Measurements from ENCODE around the gene MOK.
"Not testable (repeated sequence)": the region's sequence is repeated elsewhere in the genome, so short reads cannot be mapped to it uniquely, and the experiment has no call there.

The MOK gene

GRCh38 chr14:102246071-102246470 lies 58.9 kb downstream of the MOK start:
- H3K27me3 ChIP-seq (ENCODE audit: control insufficient read depth, insufficient read depth, low read length): peaks cover 22% of the 10 kb centered on the region
- no peaks in the 10 kb centered on the region for H3K36me3 ChIP-seq (ENCODE audit: control insufficient read depth, insufficient read depth, low read length)
- H3K4me1 ChIP-seq (ENCODE audit: control insufficient read depth, insufficient read depth, low read length): peaks cover 19% of the 10 kb centered on the region
- H3K27ac ChIP-seq (ENCODE audit: low read depth, low read length): no peak overlapping the region
- H3K9me3 ChIP-seq (ENCODE audit: control insufficient read depth, insufficient read depth, low read length): no peaks in the 10 kb centered on the region
- H3K4me3 ChIP-seq (ENCODE audit: low read depth, low read length): no peak overlapping the region
- no peak overlapping the region for H3K9ac ChIP-seq (ENCODE audit: low read depth, low read length)

DNA sequence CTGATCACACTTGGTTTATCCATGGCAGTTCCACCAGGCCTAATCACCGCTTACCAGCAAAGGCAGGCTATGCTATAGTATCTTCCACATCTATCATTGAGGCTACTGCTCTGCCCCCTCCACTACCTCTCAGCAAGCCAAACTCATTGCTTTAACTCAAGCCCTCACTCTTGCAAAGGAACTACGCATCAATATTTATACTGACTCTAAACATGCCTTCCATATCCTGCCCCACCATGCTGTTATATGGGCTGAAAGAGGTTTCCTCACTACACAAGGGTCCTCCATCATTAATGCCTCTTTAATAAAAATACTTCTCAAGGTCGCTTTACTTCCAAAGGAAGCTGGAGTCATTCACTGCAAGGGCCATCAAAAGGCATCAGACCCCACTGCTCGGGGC lies 61.2 kb downstream of the MOK start:
- peaks cover 18% of the 10 kb centered on the region for H3K27me3 ChIP-seq (ENCODE audit: control insufficient read depth, insufficient read depth, low read length)
- H3K36me3 ChIP-seq (ENCODE audit: control insufficient read depth, insufficient read depth, low read length); H3K27ac ChIP-seq (ENCODE audit: low read depth, low read length); H3K9ac ChIP-seq (ENCODE audit: low read depth, low read length); H3K9me3 ChIP-seq (ENCODE audit: control insufficient read depth, insufficient read depth, low read length); H3K4me3 ChIP-seq (ENCODE audit: low read depth, low read length): not testable (repeated sequence)
- peaks cover 17% of the 10 kb centered on the region for H3K4me1 ChIP-seq (ENCODE audit: control insufficient read depth, insufficient read depth, low read length)

DNA sequence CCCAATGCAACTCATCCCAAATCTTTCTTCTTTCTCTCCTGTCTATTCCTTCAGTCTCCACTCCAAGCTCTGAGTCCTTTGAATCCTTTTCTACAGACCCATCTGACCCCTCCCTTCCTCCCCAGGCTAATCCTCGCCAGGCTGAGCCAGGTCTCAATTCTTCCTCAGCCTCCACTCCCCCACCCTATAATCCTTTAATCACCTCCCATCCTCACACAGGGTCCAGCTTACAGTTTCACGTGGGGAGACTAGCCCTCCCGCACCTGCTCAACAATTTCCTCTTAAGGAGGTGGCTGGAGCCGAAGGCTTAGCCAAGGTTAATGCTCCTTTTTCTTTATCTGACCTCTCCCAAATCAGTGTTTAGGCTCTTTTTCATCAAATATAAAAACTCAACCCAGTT lies 63.8 kb downstream of the MOK start:
- no peaks in the 10 kb centered on the region for H3K36me3 ChIP-seq (ENCODE audit: control insufficient read depth, insufficient read depth, low read length)
- H3K9me3 ChIP-seq (ENCODE audit: control insufficient read depth, insufficient read depth, low read length): no peaks in the 10 kb centered on the region
- H3K27ac ChIP-seq (ENCODE audit: low read depth, low read length): no peak overlapping the region
- no peak overlapping the region for H3K9ac ChIP-seq (ENCODE audit: low read depth, low read length)
- peaks cover 3% of the 10 kb centered on the region for H3K27me3 ChIP-seq (ENCODE audit: control insufficient read depth, insufficient read depth, low read length)
- peaks cover 1% of the 10 kb centered on the region; the same call in 1 of the 2 replicates for H3K4me1 ChIP-seq (ENCODE audit: control insufficient read depth, insufficient read depth, low read length)
- no peak overlapping the region for H3K4me3 ChIP-seq (ENCODE audit: low read depth, low read length)

DNA sequence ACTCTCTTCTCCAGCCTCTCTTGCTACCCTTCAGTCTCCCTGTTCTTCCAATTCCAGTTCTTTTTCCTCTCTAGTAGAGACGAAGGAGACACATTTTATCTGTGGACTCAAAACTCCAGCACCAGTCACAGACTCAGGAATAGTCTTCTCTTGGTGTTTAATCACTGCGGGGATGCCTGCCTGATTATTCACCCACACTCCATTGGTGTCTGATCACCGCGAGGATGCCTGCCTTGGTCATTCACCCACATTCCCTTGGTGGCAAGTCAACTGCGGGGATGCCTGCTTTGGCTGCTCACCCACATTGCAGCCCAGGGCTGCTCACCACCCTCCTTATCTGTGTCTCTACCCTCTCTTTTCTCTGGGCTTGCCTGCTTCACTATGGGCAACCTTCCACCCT lies 64.5 kb downstream of the MOK start:
- H3K9ac ChIP-seq (ENCODE audit: low read depth, low read length); H3K4me1 ChIP-seq (ENCODE audit: control insufficient read depth, insufficient read depth, low read length); H3K36me3 ChIP-seq (ENCODE audit: control insufficient read depth, insufficient read depth, low read length); H3K27me3 ChIP-seq (ENCODE audit: control insufficient read depth, insufficient read depth, low read length); H3K4me3 ChIP-seq (ENCODE audit: low read depth, low read length); H3K27ac ChIP-seq (ENCODE audit: low read depth, low read length); H3K9me3 ChIP-seq (ENCODE audit: control insufficient read depth, insufficient read depth, low read length): not testable (repeated sequence)

- no peaks in the 10 kb centered on the region for H3K27me3 ChIP-seq (ENCODE audit: control insufficient read depth, insufficient read depth, low read length)
- H3K9ac ChIP-seq (ENCODE audit: low read depth, low read length): no peak overlapping the region
- no peaks in the 10 kb centered on the region for H3K36me3 ChIP-seq (ENCODE audit: control insufficient read depth, insufficient read depth, low read length)
- no peaks in the 10 kb centered on the region for H3K9me3 ChIP-seq (ENCODE audit: control insufficient read depth, insufficient read depth, low read length)
- no peak overlapping the region for H3K27ac ChIP-seq (ENCODE audit: low read depth, low read length)
- H3K4me3 ChIP-seq (ENCODE audit: low read depth, low read length): no peak overlapping the region
- H3K4me1 ChIP-seq (ENCODE audit: control insufficient read depth, insufficient read depth, low read length): peaks cover 9% of the 10 kb centered on the region; the same call in 1 of the 2 replicates
Observed at GRCh38 chr14:102239231-102239630, 65.7 kb downstream of the MOK start.

DNA sequence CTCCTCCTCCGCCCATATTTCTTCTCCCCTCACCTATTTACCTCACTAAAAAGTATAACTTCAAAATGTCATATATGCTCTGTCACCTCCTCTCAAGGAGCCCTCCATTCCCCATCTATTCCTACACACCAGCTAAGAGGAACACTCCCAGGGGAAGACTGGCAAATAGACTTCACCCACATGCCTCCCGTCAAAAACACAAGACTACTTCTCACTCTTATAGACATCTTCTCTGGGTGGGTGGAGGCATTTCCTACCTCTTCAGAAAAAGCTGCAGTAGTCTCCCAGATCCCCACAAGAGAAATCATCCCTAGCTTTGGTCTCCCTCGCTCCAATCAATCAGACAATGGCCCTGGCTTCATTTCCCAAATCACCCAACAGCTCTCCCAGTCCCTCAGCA lies 66.2 kb downstream of the MOK start:
- H3K36me3 ChIP-seq (ENCODE audit: control insufficient read depth, insufficient read depth, low read length): no peaks in the 10 kb centered on the region
- H3K9ac ChIP-seq (ENCODE audit: low read depth, low read length): no peak overlapping the region
- no peak overlapping the region for H3K4me3 ChIP-seq (ENCODE audit: low read depth, low read length)
- H3K27me3 ChIP-seq (ENCODE audit: control insufficient read depth, insufficient read depth, low read length): no peaks in the 10 kb centered on the region
- H3K4me1 ChIP-seq (ENCODE audit: control insufficient read depth, insufficient read depth, low read length): peaks cover 9% of the 10 kb centered on the region; the same call in 1 of the 2 replicates
- no peak overlapping the region for H3K27ac ChIP-seq (ENCODE audit: low read depth, low read length)
- H3K9me3 ChIP-seq (ENCODE audit: control insufficient read depth, insufficient read depth, low read length): no peaks in the 10 kb centered on the region

GRCh38 chr14:102238131-102238530 lies 66.8 kb downstream of the MOK start:
- Histone ChIP-seq H3K4me3 (ENCODE audit: low read depth, low read length) (no peak overlapping the region), H3K36me3 (ENCODE audit: control insufficient read depth, insufficient read depth, low read length) (no peaks in the 10 kb centered on the region), H3K27me3 (ENCODE audit: control insufficient read depth, insufficient read depth, low read length) (no peaks in the 10 kb centered on the region), H3K27ac (ENCODE audit: low read depth, low read length) (no peak overlapping the region), H3K9ac (ENCODE audit: low read depth, low read length) (no peak overlapping the region), H3K9me3 (ENCODE audit: control insufficient read depth, insufficient read depth, low read length) (no peaks in the 10 kb centered on the region), H3K4me1 (ENCODE audit: control insufficient read depth, insufficient read depth, low read length) (peaks cover 9% of the 10 kb centered on the region; the same call in 1 of the 2 replicates)

- Histone ChIP-seq H3K27me3 (ENCODE audit: control insufficient read depth, insufficient read depth, low read length) (no peaks in the 10 kb centered on the region), H3K9ac (ENCODE audit: low read depth, low read length) (no peak overlapping the region), H3K9me3 (ENCODE audit: control insufficient read depth, insufficient read depth, low read length) (no peaks in the 10 kb centered on the region), H3K27ac (ENCODE audit: low read depth, low read length) (no peak overlapping the region), H3K4me3 (ENCODE audit: low read depth, low read length) (no peak overlapping the region), H3K36me3 (ENCODE audit: control insufficient read depth, insufficient read depth, low read length) (no peaks in the 10 kb centered on the region), H3K4me1 (ENCODE audit: control insufficient read depth, insufficient read depth, low read length) (peaks cover 9% of the 10 kb centered on the region; the same call in 1 of the 2 replicates)
Observed at GRCh38 chr14:102236026-102236425, 68.9 kb downstream of the MOK start.

- H3K36me3 ChIP-seq (ENCODE audit: control insufficient read depth, insufficient read depth, low read length): no peaks in the 10 kb centered on the region
- no peak overlapping the region for H3K4me3 ChIP-seq (ENCODE audit: low read depth, low read length)
- no peak overlapping the region for H3K9ac ChIP-seq (ENCODE audit: low read depth, low read length)
- peaks cover 9% of the 10 kb centered on the region; the same call in 1 of the 2 replicates for H3K4me1 ChIP-seq (ENCODE audit: control insufficient read depth, insufficient read depth, low read length)
- H3K27ac ChIP-seq (ENCODE audit: low read depth, low read length): no peak overlapping the region
- no peaks in the 10 kb centered on the region for H3K27me3 ChIP-seq (ENCODE audit: control insufficient read depth, insufficient read depth, low read length)
- H3K9me3 ChIP-seq (ENCODE audit: control insufficient read depth, insufficient read depth, low read length): no peaks in the 10 kb centered on the region
Observed at GRCh38 chr14:102235275-102235897, 69.6 kb downstream of the MOK start.

GRCh38 chr14:102234331-102235264 lies 70.4 kb downstream of the MOK start:
- Histone ChIP-seq H3K9ac (ENCODE audit: low read depth, low read length) (no peak overlapping the region), H3K27me3 (ENCODE audit: control insufficient read depth, insufficient read depth, low read length) (no peaks in the 10 kb centered on the region), H3K36me3 (ENCODE audit: control insufficient read depth, insufficient read depth, low read length) (no peaks in the 10 kb centered on the region), H3K4me3 (ENCODE audit: low read depth, low read length) (no peak overlapping the region), H3K4me1 (ENCODE audit: control insufficient read depth, insufficient read depth, low read length) (peaks cover 9% of the 10 kb centered on the region; the same call in 1 of the 2 replicates), H3K27ac (ENCODE audit: low read depth, low read length) (no peak overlapping the region), H3K9me3 (ENCODE audit: control insufficient read depth, insufficient read depth, low read length) (no peaks in the 10 kb centered on the region)

GRCh38 chr14:102233081-102233480 lies 71.9 kb downstream of the MOK start:
- H3K36me3 ChIP-seq (ENCODE audit: control insufficient read depth, insufficient read depth, low read length): no peaks in the 10 kb centered on the region
- H3K27ac ChIP-seq (ENCODE audit: low read depth, low read length): no peak overlapping the region
- no peak overlapping the region for H3K4me3 ChIP-seq (ENCODE audit: low read depth, low read length)
- H3K9me3 ChIP-seq (ENCODE audit: control insufficient read depth, insufficient read depth, low read length): no peaks in the 10 kb centered on the region
- H3K9ac ChIP-seq (ENCODE audit: low read depth, low read length): no peak overlapping the region
- peaks cover 9% of the 10 kb centered on the region; the same call in 1 of the 2 replicates for H3K4me1 ChIP-seq (ENCODE audit: control insufficient read depth, insufficient read depth, low read length)
- no peaks in the 10 kb centered on the region for H3K27me3 ChIP-seq (ENCODE audit: control insufficient read depth, insufficient read depth, low read length)
